Esophagus squamous epithelium (tissue), 4 donors: Measurements from ENCODE around the gene RCCD1.

ENCODE experiments used
- POLR2A ChIP-seq, 4 donors: fragments of 450-650 bp; IDR thresholded peaks; one replicate each; pipeline ENCODE4 v1.6.1; 2017; ENCODE audit warnings: antibody characterized with exemption in 4 of 4, mild to moderate bottlenecking in 4 of 4, moderate library complexity in 3 of 4
- TF ChIP-seq, protein P1 (sequence below), 6 experiments: fragments of 450-650 bp in 4 of 6; fragments of 200-600 bp in 2 of 6; sonication (generic) in 2 of 6; IDR thresholded peaks; one replicate each; pipeline ENCODE4 v1.5.1; 2016 to 2019; ENCODE audit warnings: antibody characterized with exemption in 6 of 6, mild to moderate bottlenecking in 4 of 6, moderate library complexity in 4 of 6

DNA sequence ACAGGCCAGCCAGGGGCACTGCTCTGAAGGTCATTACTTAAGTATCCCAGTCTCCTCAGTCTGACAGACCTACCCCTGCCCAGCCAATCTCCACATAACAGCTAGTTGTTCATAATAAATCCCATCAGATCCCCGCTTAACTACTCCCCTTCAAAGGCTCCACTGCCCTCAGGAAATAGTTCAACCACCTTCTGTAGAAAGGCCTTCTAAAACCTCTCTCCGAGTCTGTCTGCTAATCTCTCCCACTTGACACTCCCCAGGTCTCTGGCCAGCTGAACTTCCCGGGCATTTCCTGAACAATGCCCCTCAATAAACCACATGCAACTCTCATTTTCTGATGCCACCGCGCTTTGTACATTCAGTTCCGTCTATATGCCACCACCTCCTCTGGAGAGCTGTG lies 33.6 kb downstream of the RCCD1 start:
- TF ChIP-seq, protein P1, sequence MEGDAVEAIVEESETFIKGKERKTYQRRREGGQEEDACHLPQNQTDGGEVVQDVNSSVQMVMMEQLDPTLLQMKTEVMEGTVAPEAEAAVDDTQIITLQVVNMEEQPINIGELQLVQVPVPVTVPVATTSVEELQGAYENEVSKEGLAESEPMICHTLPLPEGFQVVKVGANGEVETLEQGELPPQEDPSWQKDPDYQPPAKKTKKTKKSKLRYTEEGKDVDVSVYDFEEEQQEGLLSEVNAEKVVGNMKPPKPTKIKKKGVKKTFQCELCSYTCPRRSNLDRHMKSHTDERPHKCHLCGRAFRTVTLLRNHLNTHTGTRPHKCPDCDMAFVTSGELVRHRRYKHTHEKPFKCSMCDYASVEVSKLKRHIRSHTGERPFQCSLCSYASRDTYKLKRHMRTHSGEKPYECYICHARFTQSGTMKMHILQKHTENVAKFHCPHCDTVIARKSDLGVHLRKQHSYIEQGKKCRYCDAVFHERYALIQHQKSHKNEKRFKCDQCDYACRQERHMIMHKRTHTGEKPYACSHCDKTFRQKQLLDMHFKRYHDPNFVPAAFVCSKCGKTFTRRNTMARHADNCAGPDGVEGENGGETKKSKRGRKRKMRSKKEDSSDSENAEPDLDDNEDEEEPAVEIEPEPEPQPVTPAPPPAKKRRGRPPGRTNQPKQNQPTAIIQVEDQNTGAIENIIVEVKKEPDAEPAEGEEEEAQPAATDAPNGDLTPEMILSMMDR (IDR thresholded peaks at IDR 0.05): no peak
- TF ChIP-seq POLR2A (IDR thresholded peaks at IDR 0.05): no peak
